HS-5 (cell line): ENCODE measurements around the gene SIN3A.
"Not testable (repeated sequence)": the region's sequence is repeated elsewhere in the genome, so short reads cannot be mapped to it uniquely, and the experiment has no call there.

Source experiments
- DNase-seq: peaks from one replicate; pipeline ENCODE4 v3.0.0-alpha.2; 2012; ENCODE audit warnings: low read depth

SIN3A gene

GRCh38 chr15:75450307-75451201, 936 bp downstream of the SIN3A start:
- peak; percentile 82 for DNase-seq

GRCh38 chr15:75449585-75450306, 1.7 kb downstream of the SIN3A start:
- DNase-seq: no peak

GRCh38 chr15:75448171-75448570, 3.3 kb downstream of the SIN3A start:
- DNase-seq: not testable (repeated sequence)

- no peak for DNase-seq
These were observed 5.3 kb downstream of the SIN3A start for GRCh38 chr15:75446151-75446550.

- DNase-seq: not testable (repeated sequence)
These were observed 6.2 kb downstream of the SIN3A start for GRCh38 chr15:75445324-75445723.

- peak; percentile 61 for DNase-seq
These were observed 7.5 kb downstream of the SIN3A start for GRCh38 chr15:75443972-75444453.

GRCh38 chr15:75437721-75438120, 13.8 kb downstream of the SIN3A start:
- DNase-seq: no peak

GRCh38 chr15:75436881-75437280, 14.6 kb downstream of the SIN3A start:
- DNase-seq: no peak

GRCh38 chr15:75431682-75432081, 19.8 kb downstream of the SIN3A start:
- DNase-seq: no peak

GRCh38 chr15:75431270-75431669, 20.2 kb downstream of the SIN3A start:
- DNase-seq: no peak

GRCh38 chr15:75430259-75430658, 21.2 kb downstream of the SIN3A start:
- no peak for DNase-seq

- no peak for DNase-seq
These were observed 23.3 kb downstream of the SIN3A start for GRCh38 chr15:75428152-75428551.

- DNase-seq: no peak
These were observed 25.5 kb downstream of the SIN3A start for GRCh38 chr15:75425966-75426500.

- DNase-seq: no peak
These were observed 28.9 kb downstream of the SIN3A start for GRCh38 chr15:75422554-75422953.

GRCh38 chr15:75420698-75421097, 30.8 kb downstream of the SIN3A start:
- no peak for DNase-seq

- DNase-seq: no peak
These were observed 34.9 kb downstream of the SIN3A start for GRCh38 chr15:75416584-75416983.

GRCh38 chr15:75410196-75410595, 41.3 kb downstream of the SIN3A start:
- no peak for DNase-seq

GRCh38 chr15:75407083-75407482, 44.4 kb downstream of the SIN3A start:
- no peak for DNase-seq

- DNase-seq: no peak
These were observed 47.6 kb downstream of the SIN3A start for GRCh38 chr15:75403892-75404291.

GRCh38 chr15:75397494-75397893, 54.0 kb downstream of the SIN3A start:
- DNase-seq: peak; percentile 52

- no peak for DNase-seq
These were observed 61.6 kb downstream of the SIN3A start for GRCh38 chr15:75389791-75390382.

GRCh38 chr15:75383986-75384385, 67.5 kb downstream of the SIN3A start:
- DNase-seq: not testable (repeated sequence)
